IPS DF 6.9 (cell line): Measurements from ENCODE around the gene MYOD1.

Experiments used
- DNase-seq: peaks from one replicate; pipeline ENCODE4 v3.0.0-alpha.2; 2013; ENCODE audit warnings: low read depth, low spot score
- H3K27ac ChIP-seq: one replicate; pipeline ENCODE4 v1.5.1; 2013; ENCODE audit warnings: low read length, control low read depth
- H3K27me3 ChIP-seq: 2 replicates; pipeline ENCODE4 v1.6.1; 2013; ENCODE audit warnings: mild to moderate bottlenecking, low read length; ENCODE audit not compliant: control insufficient read depth, insufficient read depth
- H3K36me3 ChIP-seq: 2 replicates; pipeline ENCODE4 v1.6.1; 2013; ENCODE audit warnings: low read length; ENCODE audit not compliant: control insufficient read depth, insufficient read depth
- H3K4me1 ChIP-seq: 2 replicates; pipeline ENCODE4 v1.6.1; 2013; ENCODE audit warnings: low read length; ENCODE audit not compliant: control insufficient read depth, insufficient read depth
- H3K4me3 ChIP-seq: 2 replicates; pipeline ENCODE4 v1.5.1; 2013; ENCODE audit warnings: mild to moderate bottlenecking, low read length
- H3K9me3 ChIP-seq: 2 replicates; pipeline ENCODE4 v1.6.1; 2013; ENCODE audit warnings: low read length, inconsistent platforms; ENCODE audit not compliant: control insufficient read depth, insufficient read depth
- WGBS: extraction: QIAGEN DNeasy Blood & Tissue Kit; methylation state at CpG from one replicate; pipeline ENCODE4 v1.1.7; 2013; ENCODE audit warnings: mixed read lengths, missing lambda C conversion rate; ENCODE audit not compliant: insufficient read length, insufficient coverage; 5-methylcytosine and 5-hydroxymethylcytosine counted together

The MYOD1 gene

GRCh38 chr11:17742019-17742418, 22.6 kb downstream of the MYOD1 start:
- Histone ChIP-seq H3K36me3 (no peaks in the 10 kb centered on the region), H3K9me3 (no peaks in the 10 kb centered on the region), H3K4me1 (peaks cover 1% of the 10 kb centered on the region; the same call in 1 of the 2 replicates), H3K4me3 (no peak overlapping the region), H3K27ac (no peak overlapping the region), H3K27me3 (peaks cover 6% of the 10 kb centered on the region)
- no peak for DNase-seq
- WGBS = no CpG with 5 or more reads among the region's 5 CpGs

- Histone ChIP-seq H3K9me3 (no peaks in the 10 kb centered on the region), H3K27me3 (no peaks in the 10 kb centered on the region), H3K36me3 (no peaks in the 10 kb centered on the region), H3K4me3 (no peak overlapping the region), H3K27ac (no peak overlapping the region), H3K4me1 (peaks cover 1% of the 10 kb centered on the region; the same call in 1 of the 2 replicates)
- DNase-seq = no peak
- WGBS = no CpG with 5 or more reads among the region's 13 CpGs
Observed at GRCh38 chr11:17743026-17743807, 23.8 kb downstream of the MYOD1 start.

- Histone ChIP-seq H3K4me3 (no peak overlapping the region), H3K27me3 (no peaks in the 10 kb centered on the region), H3K4me1 (peaks cover under 1% of the 10 kb centered on the region; the same call in 1 of the 2 replicates), H3K9me3 (no peaks in the 10 kb centered on the region), H3K36me3 (no peaks in the 10 kb centered on the region), H3K27ac (no peak overlapping the region)
- no CpG with 5 or more reads among the region's 5 CpGs for WGBS
- no peak for DNase-seq
Observed at GRCh38 chr11:17743808-17744119, 24.4 kb downstream of the MYOD1 start.

- Histone ChIP-seq H3K27ac (no peak overlapping the region), H3K27me3 (no peaks in the 10 kb centered on the region), H3K9me3 (no peaks in the 10 kb centered on the region), H3K4me3 (no peak overlapping the region), H3K36me3 (no peaks in the 10 kb centered on the region), H3K4me1 (no peaks in the 10 kb centered on the region)
- WGBS = no CpG with 5 or more reads among the region's 10 CpGs
- DNase-seq = no peak
Observed at GRCh38 chr11:17744151-17744940, 25.0 kb downstream of the MYOD1 start.

- DNase-seq = no peak
- Histone ChIP-seq H3K27ac (no peak overlapping the region), H3K4me3 (no peak overlapping the region), H3K27me3 (no peaks in the 10 kb centered on the region), H3K9me3 (no peaks in the 10 kb centered on the region), H3K36me3 (no peaks in the 10 kb centered on the region), H3K4me1 (no peaks in the 10 kb centered on the region)
- WGBS = no CpG with 5 or more reads among the region's 20 CpGs
Observed at GRCh38 chr11:17745023-17745772, 25.8 kb downstream of the MYOD1 start.

GRCh38 chr11:17746096-17746495, 26.7 kb downstream of the MYOD1 start:
- Histone ChIP-seq H3K9me3 (no peaks in the 10 kb centered on the region), H3K27me3 (no peaks in the 10 kb centered on the region), H3K27ac (no peak overlapping the region), H3K4me3 (no peak overlapping the region), H3K4me1 (no peaks in the 10 kb centered on the region), H3K36me3 (no peaks in the 10 kb centered on the region)
- DNase-seq = no peak
- no CpG with 5 or more reads among the region's 11 CpGs for WGBS

GRCh38 chr11:17747131-17747955, 28.0 kb downstream of the MYOD1 start:
- Histone ChIP-seq H3K4me1 (no peaks in the 10 kb centered on the region), H3K27ac (no peak overlapping the region), H3K36me3 (no peaks in the 10 kb centered on the region), H3K27me3 (no peaks in the 10 kb centered on the region), H3K4me3 (no peak overlapping the region), H3K9me3 (no peaks in the 10 kb centered on the region)
- DNase-seq = no peak
- WGBS = no CpG with 5 or more reads among the region's 19 CpGs

- DNase-seq = no peak
- Histone ChIP-seq H3K36me3 (no peaks in the 10 kb centered on the region), H3K9me3 (no peaks in the 10 kb centered on the region), H3K27ac (no peak overlapping the region), H3K4me3 (no peak overlapping the region), H3K4me1 (no peaks in the 10 kb centered on the region), H3K27me3 (no peaks in the 10 kb centered on the region)
- no CpG with 5 or more reads among the region's 8 CpGs for WGBS
Observed at GRCh38 chr11:17748044-17748443, 28.7 kb downstream of the MYOD1 start.

GRCh38 chr11:17748761-17749721, 29.7 kb downstream of the MYOD1 start:
- Histone ChIP-seq H3K27me3 (no peaks in the 10 kb centered on the region), H3K27ac (no peak overlapping the region), H3K4me1 (no peaks in the 10 kb centered on the region), H3K4me3 (no peak overlapping the region), H3K9me3 (no peaks in the 10 kb centered on the region), H3K36me3 (no peaks in the 10 kb centered on the region)
- no CpG with 5 or more reads among the region's 19 CpGs for WGBS
- no peak for DNase-seq
